Measurements from ENCODE around the gene SLC9A2. TPM values are rescaled to one million over a fixed set of nuclear protein-coding genes. Genes with fewer than 3 reads are reported as not detected.
A peak's percentile ranks its signal among the peaks of the same experiment; 100 is the strongest.

The SLC9A2 gene
- total RNA-seq, 1 experiment from 2014 or later, result 13.4 TPM

DNA sequence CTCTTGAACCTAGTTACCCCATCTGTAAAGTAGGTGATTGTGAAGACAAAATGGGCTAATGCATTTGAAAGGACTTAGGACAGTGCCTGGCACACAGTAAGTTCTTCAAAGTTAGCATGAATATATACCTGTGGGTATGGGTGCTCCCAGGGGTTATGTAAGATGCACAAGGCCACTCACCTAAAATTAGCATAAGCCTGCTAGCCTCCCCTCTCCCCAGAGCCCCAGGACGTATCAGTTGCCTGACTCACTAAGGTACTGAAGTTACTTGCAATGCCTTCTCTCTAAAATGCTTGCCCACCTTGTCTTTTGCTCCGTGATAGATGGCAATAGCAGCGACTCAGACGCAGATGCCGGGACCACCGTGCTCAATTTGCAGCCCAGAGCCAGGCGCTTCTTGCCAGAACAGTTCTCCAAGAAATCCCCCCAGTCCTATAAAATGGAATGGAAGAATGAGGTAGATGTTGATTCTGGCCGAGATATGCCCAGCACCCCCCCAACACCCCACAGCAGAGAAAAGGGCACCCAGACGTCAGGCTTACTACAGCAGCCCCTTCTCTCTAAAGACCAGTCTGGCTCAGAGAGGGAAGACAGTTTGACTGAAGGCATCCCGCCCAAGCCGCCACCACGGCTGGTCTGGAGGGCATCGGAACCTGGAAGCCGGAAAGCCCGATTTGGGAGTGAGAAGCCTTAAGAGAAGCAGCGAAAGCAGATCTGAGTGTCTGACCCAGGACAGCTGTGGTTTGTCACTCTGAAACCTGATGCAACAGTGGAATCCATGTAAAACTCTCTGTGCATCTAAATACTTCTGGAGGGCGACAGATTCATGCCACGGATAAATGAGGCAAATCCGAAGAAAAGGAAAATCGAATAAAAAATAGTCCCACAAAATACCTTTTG lies 88.7 kb downstream of the SLC9A2 start:
- CTCF ChIA-PET, result no interaction called here
- no TSS peak for BruUV-seq (replicated peaks)
- no peaks in the 10 kb centered on the region for H3K9me3 ChIP-seq (ENCODE audit: insufficient read depth, low read depth)
- H3F3A ChIP-seq (ENCODE audit: insufficient read depth, low read depth), result peaks cover 6% of the 10 kb centered on the region; the same call in 1 of the 2 replicates
- H3K4me1 ChIP-seq (replicated peaks; ENCODE audit: insufficient read depth), result peaks cover 10% of the 10 kb centered on the region; the same call in 1 of the 2 replicates
- H3K9me2 ChIP-seq (ENCODE audit: insufficient read depth), result no peaks in the 10 kb centered on the region
- H3K36me3 ChIP-seq (ENCODE audit: low read depth), result no peaks in the 10 kb centered on the region
- no peaks in the 10 kb centered on the region for H3K27me3 ChIP-seq (ENCODE audit: insufficient read depth, low read depth)
- POLR2A ChIA-PET (ENCODE audit: unreplicated experiment), result interaction anchor here (0.8 kb wide), 1 partner anchor 30 kb away, joined by 7 read pairs; no protein-coding TSS in a partner anchor
- H3K79me2 ChIP-seq (ENCODE audit: low read depth), result no peaks in the 10 kb centered on the region
- H2AFZ ChIP-seq, result no peak overlapping the region
- no peak overlapping the region for H3K4me3 ChIP-seq
- intact Hi-C loops (cut with micrococcal nuclease; ENCODE audit: unreplicated experiment), result loop anchor here (10.0 kb wide), 1 partner anchor 453 kb away; no protein-coding TSS in a partner anchor
- no peak overlapping the region for H3K27ac ChIP-seq
- no peak overlapping the region for H3K4me2 ChIP-seq
- no peaks in the 10 kb centered on the region for H4K20me1 ChIP-seq (ENCODE audit: insufficient read depth)
- no peak for TF ChIP-seq EZH2 (IDR thresholded peaks at IDR 0.05; ENCODE audit: low read depth)
- no peak for TF ChIP-seq CTCF (conservative IDR thresholded peaks at IDR 0.05)
- no peak for DNase-seq

- no peak for TF ChIP-seq EZH2 (IDR thresholded peaks at IDR 0.05; ENCODE audit: low read depth)
- no peak for TF ChIP-seq CTCF (conservative IDR thresholded peaks at IDR 0.05)
- no peaks in the 10 kb centered on the region for H3K36me3 ChIP-seq (ENCODE audit: low read depth)
- H3K4me2 ChIP-seq, result no peak overlapping the region
- no peak overlapping the region for H3K4me3 ChIP-seq
- CTCF ChIA-PET, result no interaction called here
- no peaks in the 10 kb centered on the region for H3K9me3 ChIP-seq (ENCODE audit: insufficient read depth, low read depth)
- peaks cover 6% of the 10 kb centered on the region; the same call in 1 of the 2 replicates for H3F3A ChIP-seq (ENCODE audit: insufficient read depth, low read depth)
- peak; percentile 47 to 60 for DNase-seq
- H3K27ac ChIP-seq, result no peak overlapping the region
- peaks cover 10% of the 10 kb centered on the region; the same call in 1 of the 2 replicates for H3K4me1 ChIP-seq (replicated peaks; ENCODE audit: insufficient read depth)
- no peaks in the 10 kb centered on the region for H3K27me3 ChIP-seq (ENCODE audit: insufficient read depth, low read depth)
- H2AFZ ChIP-seq, result no peak overlapping the region
- H3K79me2 ChIP-seq (ENCODE audit: low read depth), result no peaks in the 10 kb centered on the region
- intact Hi-C loops (cut with micrococcal nuclease; ENCODE audit: unreplicated experiment), result loop anchor here (10.0 kb wide), 1 partner anchor 454 kb away; no protein-coding TSS in a partner anchor
- H3K9me2 ChIP-seq (ENCODE audit: insufficient read depth), result no peaks in the 10 kb centered on the region
- H4K20me1 ChIP-seq (ENCODE audit: insufficient read depth), result no peaks in the 10 kb centered on the region
- no TSS peak for BruUV-seq (replicated peaks)
- POLR2A ChIA-PET (ENCODE audit: unreplicated experiment), result interaction anchor here (0.8 kb wide), 1 partner anchor 31 kb away, joined by 7 read pairs; no protein-coding TSS in a partner anchor
Observed at GRCh38 chr2:102708847-102709559, 89.7 kb downstream of the SLC9A2 start.

GRCh38 chr2:102717308-102718018 lies 98.1 kb downstream of the SLC9A2 start:
- Histone ChIP-seq H3K4me1 (replicated peaks; ENCODE audit: insufficient read depth) (0 out of 2 replicates have a peak, but pooled peaks cover 9% of the 10 kb centered on the region), H3K4me2 (no peak overlapping the region), H3K27me3 (ENCODE audit: insufficient read depth, low read depth) (no peaks in the 10 kb centered on the region), H3F3A (ENCODE audit: insufficient read depth, low read depth) (0 out of 2 replicates have a peak, but pooled peaks cover 4% of the 10 kb centered on the region), H2AFZ (no peak overlapping the region), H3K79me2 (ENCODE audit: low read depth) (no peaks in the 10 kb centered on the region), H3K4me3 (no peak overlapping the region), H3K36me3 (ENCODE audit: low read depth) (peaks cover 8% of the 10 kb centered on the region), H3K9me3 (ENCODE audit: insufficient read depth, low read depth) (no peaks in the 10 kb centered on the region), H3K9me2 (ENCODE audit: insufficient read depth) (no peaks in the 10 kb centered on the region), H3K27ac (peak overlapping the region; percentile 8; the same call in 1 of the 2 replicates), H4K20me1 (ENCODE audit: insufficient read depth) (no peaks in the 10 kb centered on the region)
- POLR2A ChIA-PET (ENCODE audit: unreplicated experiment), result interaction anchor here (0.6 to 0.7 kb wide), 3 partner anchors 19 to 876 kb away, joined by 3 read pairs; a partner anchor contains a TSS
- DNase-seq, result peak in 1 of 2 experiments; percentile 33
- CTCF ChIA-PET, result interaction anchor here (0.5 kb wide), 1 partner anchor 651 kb away, joined by 3 read pairs; no protein-coding TSS in a partner anchor
- TF ChIP-seq CTCF (conservative IDR thresholded peaks at IDR 0.05) (no peak), EZH2 (IDR thresholded peaks at IDR 0.05; ENCODE audit: low read depth) (no peak)
- intact Hi-C loops (cut with micrococcal nuclease; ENCODE audit: unreplicated experiment), result no loop called here
- no TSS peak for BruUV-seq (replicated peaks)

All from PC-9 (cell line).